NCI-H460 (cell line): ENCODE results near the gene EMC9. TPM values are rescaled to one million over a fixed set of nuclear protein-coding genes. Genes with fewer than 3 reads are reported as not detected.

Experiments used
- DNase-seq: peaks from one replicate; pipeline ENCODE4 v3.0.0-alpha.2; 2016; ENCODE audit warnings: low read depth; ENCODE audit errors: extremely low read depth
- total RNA-seq: library from RNA; depleted of rRNA; stranded (reverse); fragments of >200 nt; shearing (Covaris generic); gene quantifications from 2 replicates; pipeline ENCODE4 v1.2.3, GENCODE V29; 2014

EMC9 gene
- total RNA-seq, 1 experiment from 2014 or later, result 29.6 TPM

DNA sequence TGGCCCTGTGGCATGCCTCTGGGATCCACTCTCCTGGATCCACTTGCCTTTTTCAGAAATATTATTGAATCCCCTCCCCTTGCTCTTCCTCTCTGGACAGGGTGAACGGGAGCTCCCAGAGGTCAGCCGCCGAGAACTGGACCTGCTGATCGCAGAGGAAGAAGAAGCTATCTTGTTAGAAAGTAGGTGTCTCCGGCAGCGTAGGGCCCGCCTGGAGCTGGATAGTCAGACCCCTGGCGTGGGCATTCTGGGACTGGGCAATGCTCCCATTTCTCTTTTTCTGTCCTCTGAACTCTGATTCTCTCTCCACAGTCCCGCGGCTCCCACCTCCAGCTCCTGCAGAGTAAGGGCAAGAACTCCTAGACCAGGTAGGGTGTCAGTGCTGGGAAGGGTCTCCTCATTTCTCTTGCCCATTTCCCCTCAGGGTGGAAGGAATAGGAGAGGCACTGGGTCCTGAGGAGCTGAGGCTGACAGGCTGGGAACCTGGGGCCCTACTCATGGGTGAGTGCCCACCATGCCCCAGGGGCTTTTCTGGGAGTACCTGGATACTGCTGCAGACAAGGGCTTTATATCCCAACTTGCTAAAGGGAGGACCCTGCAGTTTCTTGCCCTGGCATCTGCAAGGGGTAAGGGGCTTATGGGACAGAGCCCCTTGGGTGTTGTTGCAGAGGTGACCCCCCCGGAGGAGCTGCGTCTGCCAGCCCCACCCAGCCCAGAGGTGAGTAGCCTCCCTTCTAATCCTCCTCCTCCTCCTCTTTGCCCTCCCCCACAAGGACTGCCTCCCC is 35.8 kb upstream of the EMC9 start:
- no peak for DNase-seq

DNA sequence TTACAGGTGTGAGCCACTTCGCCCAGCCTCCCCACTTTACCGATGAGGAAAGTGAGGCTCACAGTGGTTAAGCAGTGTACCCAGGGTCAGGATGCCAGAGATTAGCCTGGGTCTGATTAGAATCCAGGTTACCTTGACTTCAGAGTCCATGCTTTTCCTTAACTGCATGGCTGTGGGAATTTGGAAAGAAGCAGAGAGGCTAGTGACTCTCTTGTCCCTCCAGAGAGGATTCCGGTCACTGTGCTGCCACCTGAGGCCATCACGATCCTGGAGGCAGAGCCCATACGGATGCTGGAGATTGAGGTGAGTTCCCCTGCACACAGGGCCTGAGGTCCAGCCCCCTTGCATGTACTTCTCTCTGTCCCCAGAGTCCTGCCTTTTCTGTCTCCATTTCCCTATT is 35.2 kb upstream of the EMC9 start:
- DNase-seq, result no peak

DNA sequence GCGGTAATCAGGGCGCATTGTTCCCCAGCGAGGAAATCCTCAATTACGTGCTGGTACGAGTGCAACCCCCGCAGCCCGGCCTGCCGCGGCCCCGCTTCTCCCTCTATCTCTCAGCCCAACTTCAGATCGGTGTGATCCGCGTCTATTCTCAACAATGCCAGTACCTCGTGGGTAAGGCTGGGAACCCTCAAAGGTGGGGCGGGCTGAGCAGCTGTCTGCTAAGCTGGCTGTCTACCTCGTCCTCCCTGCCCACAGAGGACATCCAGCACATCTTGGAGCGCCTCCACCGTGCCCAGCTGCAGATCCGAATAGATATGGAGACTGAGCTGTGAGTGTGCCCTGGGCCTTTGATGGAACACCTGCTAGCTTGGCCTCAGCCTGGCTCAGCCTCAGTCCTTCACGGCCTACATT is 31.5 kb upstream of the EMC9 start:
- DNase-seq, result no peak

GRCh38 chr14:24172261-24172860 is 31.0 kb upstream of the EMC9 start:
- DNase-seq, result no peak

GRCh38 chr14:24171422-24172260 is 30.2 kb upstream of the EMC9 start, which contains the start of gene REC8:
Gene REC8 (plus strand): TSS chr14:24172080. CDS start chr14:24172553, 473 bp downstream.
- no peak for DNase-seq

DNA sequence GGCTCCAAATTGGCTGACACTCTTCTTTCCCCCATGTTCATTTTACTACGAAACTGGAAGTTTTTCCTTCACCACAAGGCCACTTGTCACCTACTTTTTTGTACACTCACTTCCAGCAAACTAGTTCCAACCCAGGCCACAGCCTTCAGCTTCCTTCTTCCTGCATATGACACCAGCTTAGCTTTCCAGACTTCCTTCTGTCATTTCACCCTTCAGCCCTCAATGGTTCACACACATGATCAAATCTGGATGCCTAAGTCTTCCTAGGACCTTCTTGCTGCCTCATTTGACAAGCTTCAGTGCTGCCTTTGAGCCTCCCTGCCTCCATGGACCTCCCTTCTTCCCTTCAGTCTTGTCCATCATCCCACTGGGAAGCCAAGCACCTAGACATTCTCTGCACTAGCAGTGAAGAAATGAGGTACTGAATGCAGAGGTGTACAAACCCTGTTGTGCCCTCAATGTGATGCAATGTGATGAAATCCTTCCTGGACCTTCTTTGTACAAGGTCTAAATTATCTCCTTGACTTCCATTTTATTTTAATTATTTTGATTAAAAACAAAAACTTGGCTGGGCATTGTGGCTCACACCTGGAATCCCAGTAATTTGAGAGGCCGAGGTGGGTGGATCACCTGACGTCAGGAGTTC is 26.2 kb upstream of the EMC9 start:
- DNase-seq, result peak; percentile 22

GRCh38 chr14:24165785-24166184 is 24.4 kb upstream of the EMC9 start:
- DNase-seq, result no peak

- no peak for DNase-seq
These were observed 23.2 kb upstream of the EMC9 start for GRCh38 chr14:24164518-24164991.

DNA sequence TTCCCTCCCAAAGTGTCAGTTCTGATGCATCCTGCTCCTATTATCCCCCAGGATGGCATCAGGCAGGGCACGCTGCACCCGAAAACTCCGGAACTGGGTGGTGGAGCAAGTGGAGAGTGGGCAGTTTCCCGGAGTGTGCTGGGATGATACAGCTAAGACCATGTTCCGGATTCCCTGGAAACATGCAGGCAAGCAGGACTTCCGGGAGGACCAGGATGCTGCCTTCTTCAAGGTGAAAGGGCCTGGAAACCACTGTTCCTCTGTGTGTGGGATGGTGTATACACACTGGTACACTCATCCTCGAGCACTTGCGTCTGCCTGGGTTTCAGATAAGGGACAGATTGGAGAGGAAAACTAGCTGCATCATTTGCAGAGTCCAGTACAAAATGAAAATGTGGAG is 20.7 kb upstream of the EMC9 start:
- no peak for DNase-seq

- peak; percentile 95 for DNase-seq
These were observed 19.7 kb upstream of the EMC9 start, which contains the start of gene IRF9 for GRCh38 chr14:24160850-24161804. Gene IRF9 (plus strand): TSS chr14:24161265. CDS start chr14:24162145, 880 bp downstream.

- no peak for DNase-seq
These were observed 19.1 kb upstream of the EMC9 start for GRCh38 chr14:24160499-24160849.

DNA sequence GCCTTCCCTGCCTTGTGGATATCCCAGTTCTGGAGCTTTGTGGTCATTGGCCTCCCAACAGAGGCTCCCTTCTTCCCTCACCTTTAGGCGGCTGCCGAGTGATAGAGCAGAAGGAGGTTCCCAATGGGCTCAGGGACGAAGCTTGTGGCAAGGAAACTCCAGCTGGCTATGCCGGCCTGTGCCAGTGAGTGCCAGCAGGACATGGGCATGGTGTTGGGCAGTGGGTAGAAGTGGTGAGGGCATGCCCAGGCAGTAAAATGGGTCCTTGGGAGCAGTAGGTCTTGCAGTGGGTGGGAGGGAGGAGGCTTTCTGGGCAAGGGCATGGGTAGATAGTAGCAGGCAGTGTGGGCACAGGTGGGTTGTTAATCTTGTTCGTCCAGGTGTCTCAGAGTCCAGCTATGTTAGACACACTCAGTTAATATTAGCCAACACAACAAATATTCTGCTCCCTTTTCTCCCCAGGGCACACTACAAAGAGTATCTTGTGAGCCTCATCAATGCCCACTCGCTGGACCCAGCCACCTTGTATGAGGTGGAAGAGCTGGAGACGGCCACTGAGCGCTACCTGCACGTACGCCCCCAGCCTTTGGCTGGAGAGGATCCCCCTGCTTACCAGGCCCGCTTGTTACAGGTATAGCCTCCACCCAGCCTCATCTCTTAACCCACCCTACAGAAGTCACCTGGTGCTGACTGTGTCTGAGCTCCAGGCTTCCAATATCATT is 18.5 kb upstream of the EMC9 start:
- no peak for DNase-seq

DNA sequence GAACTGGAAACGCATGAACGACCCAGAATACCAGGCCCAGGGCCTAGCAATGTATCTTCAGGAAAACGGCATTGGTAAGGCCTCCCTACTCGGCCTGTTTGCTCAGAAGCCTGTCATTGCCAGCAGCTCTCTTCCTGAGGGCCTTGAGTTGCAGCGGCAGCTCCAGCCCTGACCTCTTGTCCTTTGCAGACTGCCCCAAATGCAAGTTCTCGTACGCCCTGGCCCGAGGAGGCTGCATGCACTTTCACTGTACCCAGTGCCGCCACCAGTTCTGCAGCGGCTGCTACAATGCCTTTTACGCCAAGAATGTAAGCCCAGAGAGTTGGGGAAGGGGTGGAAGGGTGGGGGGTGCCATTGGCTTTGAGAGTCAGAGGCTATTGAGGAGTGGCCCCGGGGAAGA is 15.9 kb upstream of the EMC9 start:
- no peak for DNase-seq

- DNase-seq, result no peak
These were observed 15.4 kb upstream of the EMC9 start for GRCh38 chr14:24156840-24157239.

DNA sequence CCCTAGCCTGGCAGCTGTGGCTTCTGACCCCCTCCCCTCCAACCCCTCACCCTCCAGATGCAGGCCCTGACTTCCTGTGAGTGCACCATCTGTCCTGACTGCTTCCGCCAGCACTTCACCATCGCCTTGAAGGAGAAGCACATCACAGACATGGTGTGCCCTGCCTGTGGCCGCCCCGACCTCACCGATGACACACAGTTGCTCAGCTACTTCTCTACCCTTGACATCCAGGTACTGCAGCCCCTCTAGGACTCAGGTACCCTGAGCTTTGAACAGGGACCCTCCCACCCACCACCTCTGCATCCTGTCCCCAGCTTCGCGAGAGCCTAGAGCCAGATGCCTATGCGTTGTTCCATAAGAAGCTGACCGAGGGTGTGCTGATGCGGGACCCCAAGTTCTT is 13.7 kb upstream of the EMC9 start:
- DNase-seq, result no peak

- no peak for DNase-seq
These were observed 10.2 kb upstream of the EMC9 start for GRCh38 chr14:24151404-24152080.

- DNase-seq, result no peak
These were observed 9.6 kb upstream of the EMC9 start for GRCh38 chr14:24150993-24151392.

GRCh38 chr14:24150567-24150966 is 9.2 kb upstream of the EMC9 start:
- DNase-seq, result no peak
